Limb (tissue), 2 donors: Measurements from ENCODE around the gene USHBP1.

ENCODE experiments used
- DNase-seq, 2 donors: peaks; one replicate each; pipeline ENCODE4 v3.0.0-alpha.2; 2016; ENCODE audit errors: extremely low spot score in 2 of 2

The USHBP1 gene

GRCh38 chr19:17266026-17266425 is 1.5 kb upstream of the USHBP1 start:
- no peak for DNase-seq

DNA sequence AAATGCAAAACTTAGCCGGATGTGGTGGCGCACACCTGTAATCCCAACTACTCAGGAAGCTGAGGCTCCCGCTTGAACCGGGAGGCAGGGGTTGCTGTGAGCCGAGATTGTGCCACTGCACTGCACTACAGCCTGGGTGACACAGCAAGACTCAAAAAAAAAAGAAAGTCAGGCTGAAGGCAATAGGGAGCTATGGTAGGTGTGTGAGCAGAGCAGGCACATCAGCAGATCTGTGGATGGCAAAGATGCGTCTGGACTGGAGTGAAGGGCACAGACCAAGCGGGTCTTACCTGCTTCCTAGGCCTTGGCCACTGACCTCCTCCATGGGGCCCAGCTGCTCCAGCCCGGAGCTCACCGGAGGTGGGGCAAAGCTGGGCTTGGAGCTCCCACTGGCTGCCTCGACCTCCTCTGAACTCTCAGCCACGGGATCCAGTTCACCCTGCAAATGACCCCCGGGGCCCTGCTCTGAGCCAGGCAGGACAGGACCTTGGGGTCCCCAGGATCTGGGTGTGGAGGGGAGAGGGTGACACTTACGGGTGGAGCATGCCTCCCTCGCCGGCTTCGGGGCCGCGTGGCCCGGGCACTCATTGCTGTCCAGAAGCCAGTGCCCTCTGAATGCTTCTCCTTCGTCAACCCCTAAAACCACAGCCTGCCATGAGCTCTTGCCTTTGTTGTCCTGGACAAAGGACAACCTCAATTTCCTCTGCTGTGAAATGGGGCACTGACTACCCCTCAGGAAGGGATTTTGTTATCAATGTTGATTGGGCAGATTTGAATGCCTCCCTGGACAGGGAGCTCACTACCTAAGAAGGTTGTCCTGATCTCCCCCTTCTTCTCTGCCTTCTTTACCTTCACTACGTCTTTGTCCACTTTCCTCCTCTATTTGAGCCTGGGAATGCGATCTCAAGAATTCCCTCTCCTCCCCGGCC is 569 bp downstream of the USHBP1 start:
- no peak for DNase-seq

DNA sequence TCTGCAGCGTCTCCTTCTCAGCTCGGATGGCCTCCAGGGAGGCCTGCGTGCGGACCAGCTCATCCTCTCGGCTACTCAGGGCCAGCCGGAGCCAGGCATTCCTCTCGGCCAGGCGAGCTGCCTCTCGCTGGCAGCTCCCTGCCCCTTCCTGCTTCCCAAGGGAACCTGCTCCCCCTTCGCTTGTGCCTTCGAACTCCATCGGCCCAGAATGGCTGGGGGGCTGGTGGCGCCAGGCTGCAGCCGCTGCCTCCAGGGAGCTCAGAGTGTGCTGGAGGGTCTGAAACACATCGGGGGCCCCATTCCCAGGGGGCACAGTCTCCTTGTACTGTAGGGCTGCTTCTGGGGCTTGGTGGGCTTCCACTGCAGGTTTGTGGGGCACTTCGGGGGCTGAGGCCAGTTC is 2.0 kb downstream of the USHBP1 start:
- no peak for DNase-seq

GRCh38 chr19:17260842-17261325 is 3.7 kb downstream of the USHBP1 start:
- peak in 1 of 2 donors; percentile 71 for DNase-seq

DNA sequence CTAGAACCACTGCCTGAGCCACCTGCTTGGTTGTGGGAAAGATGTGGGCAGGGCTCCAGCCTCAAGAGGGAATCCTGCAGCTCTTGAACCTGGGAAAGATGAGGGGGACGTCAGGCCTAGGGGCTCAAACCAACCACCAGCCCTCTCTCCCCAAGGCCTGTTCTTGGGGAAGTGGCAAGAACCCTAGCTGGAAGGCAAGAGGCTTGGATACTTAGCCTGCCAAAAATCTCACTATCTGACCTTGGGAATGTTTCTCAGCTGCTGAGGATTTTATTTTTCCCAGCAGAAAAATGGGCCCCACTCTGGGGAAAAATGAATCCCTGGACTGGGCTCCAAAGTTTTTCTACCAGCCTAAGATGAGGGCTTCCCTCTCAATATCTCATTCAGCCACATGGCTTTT is 4.6 kb downstream of the USHBP1 start:
- no peak for DNase-seq

DNA sequence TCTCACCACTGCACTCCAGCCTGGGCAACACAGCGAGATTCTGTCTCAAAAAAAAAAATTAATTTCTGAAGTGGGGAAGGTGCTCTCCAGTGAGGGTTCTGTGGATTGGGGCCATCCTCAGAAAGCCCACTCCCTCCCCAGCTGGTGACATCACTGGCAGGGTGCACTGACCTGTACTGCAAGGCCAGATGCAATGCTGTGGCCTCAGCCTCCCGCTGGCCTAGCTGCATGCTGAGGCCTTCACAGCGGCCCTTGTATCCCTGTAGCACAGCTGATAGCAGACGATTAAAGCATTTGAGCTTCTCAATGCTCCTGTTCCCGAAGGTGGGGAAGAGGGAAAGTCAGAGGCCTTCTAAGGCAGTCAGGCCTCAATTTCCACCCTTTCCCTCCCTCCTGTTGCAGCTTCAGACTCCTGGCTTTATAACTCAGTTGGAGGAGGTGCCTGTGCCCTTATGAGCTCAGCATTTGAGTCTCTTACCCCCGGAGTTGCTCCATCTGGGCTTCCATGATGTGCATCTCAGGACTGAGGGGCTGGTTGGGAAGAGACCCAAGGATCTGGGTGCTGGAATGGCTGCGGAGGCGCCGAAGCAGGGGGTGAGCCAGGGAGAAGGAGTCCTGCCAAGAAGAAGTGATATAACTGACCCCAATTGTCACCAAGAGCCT is 5.3 kb downstream of the USHBP1 start:
- DNase-seq = no peak

DNA sequence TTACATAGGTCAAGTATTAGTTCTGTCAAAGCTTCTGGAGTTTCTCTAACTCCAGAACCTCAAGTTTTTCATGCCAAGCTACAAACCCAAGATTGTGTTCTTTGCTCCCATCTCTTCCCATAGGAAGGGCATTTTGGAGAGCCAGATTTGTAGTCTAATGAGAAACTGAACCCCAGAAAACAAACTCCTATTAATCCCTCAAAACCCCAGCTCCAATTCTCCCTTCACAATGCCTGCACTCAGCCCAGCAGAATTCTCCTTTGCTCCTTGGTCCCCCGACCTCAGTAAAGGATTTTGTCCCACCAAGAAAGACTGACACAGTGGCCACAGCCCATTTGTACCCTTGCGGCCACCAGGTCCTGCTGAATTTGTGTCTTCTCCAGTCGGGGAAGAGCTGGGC is 8.4 kb downstream of the USHBP1 start:
- no peak for DNase-seq

- DNase-seq = no peak
These were observed 9.4 kb downstream of the USHBP1 start for GRCh38 chr19:17255150-17255621.

DNA sequence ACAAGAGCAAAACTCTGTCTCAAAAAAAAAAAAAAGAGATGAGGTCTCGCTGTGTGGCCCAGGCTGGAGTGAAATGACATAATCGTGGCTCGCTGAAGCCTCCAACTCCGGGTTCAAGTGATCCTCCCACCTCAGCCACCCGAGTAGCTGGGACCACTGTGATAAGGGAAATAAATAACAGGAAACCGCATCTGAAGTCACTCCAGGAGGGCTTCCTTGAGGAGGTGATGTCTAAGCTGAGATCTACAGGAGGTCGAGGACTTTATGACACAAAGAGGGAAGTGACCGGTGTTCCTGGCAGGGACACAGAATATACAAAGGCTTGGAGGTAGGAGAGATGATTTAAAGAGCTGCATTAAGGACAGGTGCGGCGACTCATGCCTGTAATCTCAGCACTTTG is 9.9 kb downstream of the USHBP1 start:
- DNase-seq = no peak

GRCh38 chr19:17249887-17250548 is 14.5 kb downstream of the USHBP1 start:
- DNase-seq = no peak

DNA sequence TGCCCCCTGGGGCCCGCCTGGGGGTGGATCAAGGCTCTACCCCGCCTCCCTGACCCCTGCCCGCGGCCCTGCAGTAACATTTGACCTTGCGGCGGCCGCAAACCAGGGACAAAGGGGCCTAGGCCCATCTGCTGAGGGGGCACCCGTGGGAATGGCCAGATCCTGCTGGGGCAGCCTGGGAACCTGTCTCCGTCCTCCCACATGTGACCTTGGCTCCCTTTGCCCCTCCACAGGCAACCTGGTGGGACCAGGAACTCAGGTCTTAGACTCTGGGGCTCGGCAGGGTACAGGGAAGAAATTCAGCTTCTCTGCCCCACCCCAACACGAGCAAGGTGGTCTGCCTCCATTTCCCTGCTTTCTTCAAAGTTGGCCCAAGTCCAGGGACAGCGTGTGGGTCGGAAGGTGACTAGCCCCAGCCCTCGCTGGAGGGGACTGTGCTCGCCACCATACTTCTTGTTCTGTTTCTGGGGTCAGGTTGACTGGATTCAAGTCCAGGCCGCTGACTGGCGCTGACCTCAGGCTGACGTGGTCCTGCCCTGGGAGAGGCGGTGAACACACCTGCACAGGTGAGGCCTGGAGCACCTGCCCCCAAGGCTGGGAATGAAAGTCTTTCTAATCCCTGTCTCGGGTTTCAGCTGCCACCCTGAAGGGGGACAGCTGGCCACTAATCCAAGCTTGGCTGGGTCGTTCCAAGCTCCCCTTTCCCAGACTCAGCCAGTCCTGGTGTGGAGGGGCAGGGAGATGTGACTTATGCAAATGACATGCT is 16.4 kb downstream of the USHBP1 start:
- DNase-seq = no peak

DNA sequence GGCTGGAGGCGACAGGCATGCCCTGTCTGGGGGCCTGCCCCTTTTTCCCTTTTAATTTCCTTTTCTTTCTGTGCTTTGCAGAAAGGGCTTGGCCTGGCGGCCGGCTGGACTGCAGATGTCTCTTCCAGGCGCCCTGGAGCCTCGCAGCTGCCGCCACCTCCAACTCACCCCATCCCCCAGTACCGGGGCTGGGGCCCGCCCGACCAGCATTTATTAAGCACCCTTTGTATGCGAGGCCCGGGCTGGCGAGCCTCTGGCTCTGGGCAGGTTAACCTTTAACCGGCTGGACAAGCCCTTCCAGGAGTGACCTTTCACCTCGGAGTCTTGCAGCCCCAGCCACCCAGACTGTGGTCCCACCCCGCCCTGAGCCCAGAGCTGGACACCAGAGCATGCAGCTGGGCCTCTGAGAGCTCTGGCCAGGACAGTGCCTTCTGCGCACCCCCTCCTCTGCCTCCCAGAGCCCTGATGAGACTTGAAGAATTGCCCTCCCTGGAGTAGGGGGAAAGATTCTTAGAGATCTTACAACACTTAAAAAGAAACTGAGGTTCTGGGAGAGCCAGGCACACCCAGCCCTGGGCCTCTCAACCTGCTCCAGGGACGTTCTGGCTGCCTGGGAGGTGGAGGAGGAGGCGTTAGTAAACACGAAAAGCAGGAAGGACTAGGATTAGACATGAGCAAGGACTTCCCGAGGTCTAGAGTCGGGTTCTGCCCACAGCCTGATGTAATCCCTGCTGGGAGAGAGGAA is 17.7 kb downstream of the USHBP1 start:
- peak in 1 of 2 donors; percentile 52 for DNase-seq

- no peak for DNase-seq
These were observed 19.0 kb downstream of the USHBP1 start, which contains the start of gene NR2F6 for GRCh38 chr19:17245535-17245984. Gene NR2F6, minus strand, starts transcription at chr19:17245919. Its CDS starts 699 bp downstream, at chr19:17245220.

DNA sequence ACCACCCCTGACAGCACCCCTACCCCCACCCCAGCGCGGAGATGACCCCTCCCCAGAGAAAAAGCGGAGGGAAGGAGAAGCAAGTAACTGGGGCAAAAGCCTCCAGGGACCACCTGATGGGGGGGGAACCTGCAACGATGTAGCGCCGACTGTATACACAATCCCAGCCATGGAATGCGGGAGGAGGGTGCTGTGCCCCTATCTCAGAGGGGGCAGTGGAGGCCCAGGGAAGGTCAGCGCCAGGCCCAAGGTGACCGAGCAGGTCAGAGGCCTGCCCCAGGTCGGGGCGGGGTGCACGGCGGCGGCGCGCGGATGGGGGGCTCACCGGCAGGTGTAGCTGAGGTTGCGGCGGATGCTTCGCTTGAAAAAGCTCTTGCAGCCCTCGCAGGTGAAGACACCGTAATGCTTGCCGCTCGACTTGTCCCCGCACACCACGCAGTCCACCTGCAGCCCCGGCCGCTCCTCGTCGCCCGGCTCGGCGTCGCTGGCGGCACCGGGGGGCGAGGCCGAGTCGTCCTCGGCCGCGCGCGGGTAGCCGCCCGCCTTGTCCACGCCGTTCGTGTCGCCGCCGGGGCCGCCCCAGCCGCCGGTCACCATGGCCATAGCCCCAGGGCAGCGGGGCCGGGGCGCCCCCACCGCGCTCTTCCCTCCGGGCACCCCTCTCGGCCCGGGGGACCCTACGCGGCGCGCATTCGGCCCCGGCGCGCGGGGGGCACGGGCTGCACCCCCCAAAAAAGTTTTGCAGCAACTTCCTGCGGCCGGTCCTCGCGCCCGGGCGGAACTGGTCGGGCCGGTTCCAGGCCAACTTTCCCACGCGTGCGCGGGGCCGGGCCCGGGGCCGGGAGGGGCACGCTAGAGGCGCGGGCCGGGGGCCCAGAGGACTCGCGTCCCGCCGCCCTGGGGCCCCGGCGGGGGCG is 19.7 kb downstream of the USHBP1 start:
- peak in 1 of 2 donors; percentile 68 for DNase-seq

GRCh38 chr19:17243830-17244617 is 20.5 kb downstream of the USHBP1 start:
- DNase-seq = no peak

- no peak for DNase-seq
These were observed 21.2 kb downstream of the USHBP1 start for GRCh38 chr19:17243211-17243829.

DNA sequence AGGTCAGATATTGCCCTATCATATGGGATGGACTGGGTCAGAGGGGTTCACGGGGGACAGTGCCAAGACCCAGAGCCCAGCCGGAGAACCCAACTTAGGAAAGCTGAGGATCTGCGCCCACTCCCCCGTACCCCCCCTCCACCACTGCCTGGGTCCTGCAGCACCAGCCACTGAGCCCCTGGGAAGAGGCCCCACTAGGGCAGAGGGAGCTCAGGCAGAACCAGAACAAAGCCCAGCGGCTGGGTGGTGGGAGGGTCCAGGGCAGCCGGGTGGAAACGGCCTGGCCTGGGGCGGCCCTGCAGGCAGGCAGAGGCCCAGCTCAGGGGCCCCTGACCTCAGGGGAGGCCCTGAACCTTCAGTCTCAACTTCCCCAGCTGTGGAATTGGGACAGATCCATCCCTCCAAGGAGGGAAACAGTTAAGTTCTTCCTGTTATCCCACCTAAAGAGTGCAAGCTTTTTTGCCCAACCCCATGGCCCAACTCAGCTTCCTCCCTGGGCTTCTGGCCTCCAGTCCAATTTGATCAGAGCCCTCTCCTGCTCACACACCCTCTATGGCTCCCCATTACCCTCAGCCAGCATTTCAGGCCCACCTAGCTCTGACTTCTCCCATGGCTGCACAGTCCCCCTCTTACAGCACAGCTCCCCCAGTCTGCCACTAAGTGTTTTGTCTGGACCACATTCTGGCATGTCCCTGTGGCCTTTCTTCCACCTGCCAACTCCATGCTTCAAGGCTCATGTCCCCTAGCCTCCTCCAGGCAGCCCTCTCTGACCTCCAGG is 21.9 kb downstream of the USHBP1 start:
- no peak for DNase-seq
